HAP-1 (cell line): ENCODE measurements around the gene RHOBTB1.
A peak's percentile ranks its signal among the peaks of the same experiment; 100 is the strongest.
"Not testable (repeated sequence)": the region's sequence is repeated elsewhere in the genome, so short reads cannot be mapped to it uniquely, and the experiment has no call there.

Experiments used
- DNase-seq, 2 experiments: peaks; one replicate each; pipeline ENCODE4 v3.0.0-alpha.2; 2016 to 2020; ENCODE audit warnings: low spot score in 2 of 2
- H3K27me3 ChIP-seq: fragments of 250-450 bp; sonication (Bioruptor Pico); 2 replicates; pipeline ENCODE4 v1.5.1; 2020; ENCODE audit warnings: low read depth, mild to moderate bottlenecking, moderate library complexity
- H3K36me3 ChIP-seq: fragments of 250-450 bp; sonication (Bioruptor Pico); replicated peaks from 2 replicates; pipeline ENCODE4 v1.5.1; 2020; ENCODE audit warnings: mild to moderate bottlenecking
- H3K4me1 ChIP-seq: fragments of 250-450 bp; sonication (Bioruptor Pico); 2 replicates; pipeline ENCODE4 v1.5.1; 2020; ENCODE audit warnings: mild to moderate bottlenecking
- H3K4me3 ChIP-seq: fragments of 250-450 bp; sonication (Bioruptor Pico); 2 replicates; pipeline ENCODE4 v1.5.1; 2020; ENCODE audit warnings: mild to moderate bottlenecking, moderate library complexity
- H3K9me3 ChIP-seq: fragments of 250-450 bp; sonication (Bioruptor Pico); 2 replicates; pipeline ENCODE4 v1.5.1; 2020; ENCODE audit warnings: mild to moderate bottlenecking, moderate library complexity
- in situ Hi-C: fragments of 300-500 bp; cut with MboI; formaldehyde crosslinking; loops from 3 replicates; pipeline ENCODE4 v1.14.3; 2020; ENCODE audit warnings: low sequenced_read_pairs, inconsistent platforms, mixed read lengths

Gene RHOBTB1

GRCh38 chr10:60974463-60975149, 30.6 kb upstream of the RHOBTB1 start:
- H3K4me1 ChIP-seq: peaks cover 16% of the 10 kb centered on the region
- H3K36me3 ChIP-seq: no peaks in the 10 kb centered on the region
- DNase-seq: no peak
- no peaks in the 10 kb centered on the region for H3K27me3 ChIP-seq
- H3K9me3 ChIP-seq: no peaks in the 10 kb centered on the region
- in situ Hi-C loops: no loop called here
- H3K4me3 ChIP-seq: no peak overlapping the region

GRCh38 chr10:60973086-60973485, 29.1 kb upstream of the RHOBTB1 start:
- Histone ChIP-seq H3K9me3 (no peaks in the 10 kb centered on the region), H3K27me3 (no peaks in the 10 kb centered on the region), H3K36me3 (no peaks in the 10 kb centered on the region), H3K4me1 (peaks cover 6% of the 10 kb centered on the region), H3K4me3 (no peak overlapping the region)
- in situ Hi-C loops: no loop called here
- no peak for DNase-seq

- DNase-seq, H3K27me3 ChIP-seq, H3K4me3 ChIP-seq, H3K4me1 ChIP-seq, in situ Hi-C loops, H3K36me3 ChIP-seq, H3K9me3 ChIP-seq: not testable (repeated sequence)
These were observed 28.2 kb upstream of the RHOBTB1 start for GRCh38 chr10:60972181-60972580.

GRCh38 chr10:60970526-60970925, 26.5 kb upstream of the RHOBTB1 start:
- Histone ChIP-seq H3K27me3 (no peaks in the 10 kb centered on the region), H3K4me1 (0 out of 2 replicates have a peak, but pooled peaks cover 3% of the 10 kb centered on the region), H3K36me3 (no peaks in the 10 kb centered on the region), H3K9me3 (no peaks in the 10 kb centered on the region), H3K4me3 (no peak overlapping the region)
- no peak for DNase-seq
- in situ Hi-C loops: no loop called here

GRCh38 chr10:60968504-60968903, 24.5 kb upstream of the RHOBTB1 start:
- H3K27me3 ChIP-seq: no peaks in the 10 kb centered on the region
- no peaks in the 10 kb centered on the region for H3K9me3 ChIP-seq
- no peaks in the 10 kb centered on the region for H3K36me3 ChIP-seq
- H3K4me1 ChIP-seq: peaks cover 6% of the 10 kb centered on the region
- in situ Hi-C loops: no loop called here
- no peak for DNase-seq
- H3K4me3 ChIP-seq: no peak overlapping the region

GRCh38 chr10:60967854-60968484, 24.0 kb upstream of the RHOBTB1 start:
- Histone ChIP-seq H3K4me3 (no peak overlapping the region), H3K9me3 (no peaks in the 10 kb centered on the region), H3K27me3 (no peaks in the 10 kb centered on the region), H3K36me3 (no peaks in the 10 kb centered on the region), H3K4me1 (peaks cover 11% of the 10 kb centered on the region)
- in situ Hi-C loops: no loop called here
- no peak for DNase-seq

GRCh38 chr10:60967260-60967659, 23.3 kb upstream of the RHOBTB1 start:
- Histone ChIP-seq H3K4me3 (no peak overlapping the region), H3K9me3 (no peaks in the 10 kb centered on the region), H3K4me1 (peaks cover 11% of the 10 kb centered on the region), H3K27me3 (no peaks in the 10 kb centered on the region), H3K36me3 (no peaks in the 10 kb centered on the region)
- in situ Hi-C loops: no loop called here
- no peak for DNase-seq

GRCh38 chr10:60965696-60966095, 21.7 kb upstream of the RHOBTB1 start:
- peaks cover 11% of the 10 kb centered on the region for H3K4me1 ChIP-seq
- H3K36me3 ChIP-seq: no peaks in the 10 kb centered on the region
- no peaks in the 10 kb centered on the region for H3K9me3 ChIP-seq
- DNase-seq: no peak
- in situ Hi-C loops: no loop called here
- H3K4me3 ChIP-seq: no peak overlapping the region
- H3K27me3 ChIP-seq: no peaks in the 10 kb centered on the region

- Histone ChIP-seq H3K36me3 (no peaks in the 10 kb centered on the region), H3K9me3 (no peaks in the 10 kb centered on the region), H3K4me3 (no peak overlapping the region), H3K4me1 (peaks cover 11% of the 10 kb centered on the region), H3K27me3 (no peaks in the 10 kb centered on the region)
- in situ Hi-C loops: no loop called here
- DNase-seq: peak; percentile 47 to 78
These were observed 20.6 kb upstream of the RHOBTB1 start for GRCh38 chr10:60964257-60965235.

GRCh38 chr10:60963441-60964256, 19.7 kb upstream of the RHOBTB1 start:
- Histone ChIP-seq H3K4me3 (no peak overlapping the region), H3K9me3 (no peaks in the 10 kb centered on the region), H3K36me3 (no peaks in the 10 kb centered on the region), H3K4me1 (peaks cover 11% of the 10 kb centered on the region), H3K27me3 (no peaks in the 10 kb centered on the region)
- in situ Hi-C loops: no loop called here
- DNase-seq: no peak

- no peaks in the 10 kb centered on the region for H3K9me3 ChIP-seq
- H3K36me3 ChIP-seq: no peaks in the 10 kb centered on the region
- no peaks in the 10 kb centered on the region for H3K27me3 ChIP-seq
- H3K4me3 ChIP-seq: no peak overlapping the region
- DNase-seq: no peak
- in situ Hi-C loops: no loop called here
- H3K4me1 ChIP-seq: peaks cover 11% of the 10 kb centered on the region
These were observed 19.0 kb upstream of the RHOBTB1 start for GRCh38 chr10:60962946-60963345.

- Histone ChIP-seq H3K4me3 (no peak overlapping the region), H3K9me3 (no peaks in the 10 kb centered on the region), H3K4me1 (peaks cover 11% of the 10 kb centered on the region), H3K36me3 (no peaks in the 10 kb centered on the region), H3K27me3 (no peaks in the 10 kb centered on the region)
- in situ Hi-C loops: no loop called here
- no peak for DNase-seq
These were observed 16.9 kb upstream of the RHOBTB1 start for GRCh38 chr10:60960913-60961312.

- H3K4me1 ChIP-seq: peaks cover 11% of the 10 kb centered on the region
- in situ Hi-C loops: no loop called here
These were observed 16.0 kb upstream of the RHOBTB1 start for GRCh38 chr10:60960031-60960430.

More at GRCh38 chr10:60960031-60960430, 16.0 kb upstream of the RHOBTB1 start:
- Histone ChIP-seq H3K9me3 (no peaks in the 10 kb centered on the region), H3K27me3 (no peaks in the 10 kb centered on the region), H3K4me3 (no peak overlapping the region), H3K36me3 (no peaks in the 10 kb centered on the region)
- DNase-seq: no peak
